Cerebellar nuclear complex (tissue), 1 donor: ENCODE results near the gene NRARP.

Experiments used
- DNase-seq, 2 experiments: peaks; one replicate each; lab custom pipeline; 2025; lab: John Stamatoyannopoulos, UW

NRARP gene

DNA sequence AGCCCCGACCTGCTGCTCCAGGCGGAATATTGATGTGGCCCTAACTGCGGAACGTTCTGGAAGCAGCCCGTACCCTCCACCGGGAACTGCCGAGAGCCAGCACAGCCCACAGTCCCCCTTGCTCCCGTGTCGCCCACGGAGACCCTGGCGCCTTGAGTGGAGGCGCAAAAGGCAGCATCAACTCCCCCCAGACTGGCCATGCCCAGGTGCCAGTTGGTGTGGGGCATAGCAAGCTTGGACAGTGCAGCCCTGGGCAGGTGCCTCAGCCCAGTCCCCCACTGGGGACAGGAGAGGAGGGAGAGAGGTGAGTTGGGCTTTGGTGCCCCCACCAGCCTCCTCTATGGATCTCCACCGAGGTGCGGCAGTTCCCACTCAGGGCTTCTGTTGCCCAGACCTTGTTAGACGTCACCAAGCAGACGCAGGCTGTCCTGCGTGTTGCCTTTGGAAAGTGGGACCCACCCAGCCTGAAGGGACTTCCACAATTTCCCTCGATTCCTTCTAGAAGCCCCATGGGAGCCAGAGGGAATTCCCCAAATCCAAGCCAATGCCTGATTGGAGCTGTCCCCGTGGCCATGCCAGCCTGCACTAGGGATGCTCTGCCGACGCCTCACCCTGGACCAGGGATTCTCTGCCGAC is 19.8 kb upstream of the NRARP start:
- no peak for DNase-seq

DNA sequence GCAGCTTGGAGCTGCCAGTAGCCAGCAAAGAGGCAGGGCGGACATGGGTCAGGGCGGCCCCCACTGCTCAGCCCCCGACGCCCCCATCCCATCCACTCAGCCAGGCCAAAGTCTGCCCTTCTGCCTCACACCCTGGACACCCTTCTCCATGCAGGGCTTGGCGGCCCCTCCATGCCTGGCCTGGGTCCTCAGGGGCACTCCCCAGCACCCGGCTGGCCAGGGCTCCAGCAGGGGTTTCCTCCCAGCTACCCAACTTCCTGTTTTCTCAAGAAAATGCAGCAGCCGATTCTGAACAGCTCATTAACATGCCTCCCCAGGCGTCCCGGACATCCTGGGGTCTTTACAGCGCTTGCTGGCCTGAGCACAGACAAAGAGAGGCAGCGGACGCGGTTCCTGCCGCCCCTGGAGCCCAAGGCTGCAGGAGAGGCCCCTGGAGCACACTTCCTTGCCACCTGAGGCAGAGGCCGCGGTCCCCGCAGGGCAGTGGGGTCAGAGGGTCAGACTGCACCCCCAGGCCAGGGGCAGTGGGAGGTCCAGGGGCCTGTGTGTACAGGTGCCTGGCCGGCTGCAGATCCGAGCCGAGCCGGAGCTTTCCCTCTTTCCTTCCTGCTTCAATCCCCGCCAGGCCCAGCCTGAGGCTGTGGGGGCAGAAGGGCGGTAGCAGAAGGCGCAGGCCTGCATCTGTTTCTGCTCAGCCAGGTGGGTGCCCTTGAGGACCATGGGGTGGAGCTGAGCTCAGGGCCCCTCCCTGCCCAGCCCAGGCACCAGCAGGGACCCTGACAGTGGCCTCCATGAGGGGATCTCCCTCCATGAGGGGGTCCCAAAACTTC is 18.7 kb upstream of the NRARP start:
- no peak for DNase-seq

DNA sequence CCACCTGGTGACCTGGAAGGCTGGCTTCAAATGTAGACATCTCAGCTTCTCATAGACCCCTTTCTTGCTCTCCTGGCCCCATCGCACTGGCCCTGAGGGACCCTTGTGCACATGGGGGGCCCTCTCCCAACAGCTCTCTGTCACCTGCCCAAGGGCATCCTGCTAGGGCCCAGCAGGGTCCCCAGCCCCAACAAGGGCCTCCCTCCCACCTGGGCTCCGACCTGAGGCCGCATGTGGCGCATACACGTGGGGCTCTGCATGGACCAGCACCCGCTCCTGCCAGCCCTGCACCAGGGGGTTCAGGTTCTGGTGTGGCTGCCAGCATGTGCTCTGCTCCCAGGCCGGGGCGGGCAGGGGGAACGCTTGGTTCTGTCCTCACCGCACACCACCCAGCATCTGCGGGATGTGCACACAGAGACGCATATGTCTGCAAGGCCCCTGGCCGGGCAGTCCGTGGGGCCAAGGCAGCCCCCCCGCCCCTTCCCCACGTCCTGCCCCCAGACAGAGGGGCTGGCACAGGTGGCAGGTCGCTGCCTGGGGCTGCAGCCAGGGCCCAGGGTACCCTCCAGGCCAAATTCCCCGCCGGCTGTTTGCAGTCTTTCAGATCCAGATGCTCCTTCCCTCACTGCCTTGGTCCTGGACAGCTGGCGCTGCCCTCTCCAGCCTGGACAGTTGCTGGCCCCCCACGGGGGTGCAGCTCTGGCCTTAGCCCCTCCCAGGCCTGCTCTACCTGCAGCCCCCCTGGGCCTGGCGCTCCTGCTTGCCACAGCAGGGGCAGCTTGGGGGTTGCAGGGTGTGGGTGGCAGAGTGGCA is 17.9 kb upstream of the NRARP start:
- DNase-seq, result no peak

DNA sequence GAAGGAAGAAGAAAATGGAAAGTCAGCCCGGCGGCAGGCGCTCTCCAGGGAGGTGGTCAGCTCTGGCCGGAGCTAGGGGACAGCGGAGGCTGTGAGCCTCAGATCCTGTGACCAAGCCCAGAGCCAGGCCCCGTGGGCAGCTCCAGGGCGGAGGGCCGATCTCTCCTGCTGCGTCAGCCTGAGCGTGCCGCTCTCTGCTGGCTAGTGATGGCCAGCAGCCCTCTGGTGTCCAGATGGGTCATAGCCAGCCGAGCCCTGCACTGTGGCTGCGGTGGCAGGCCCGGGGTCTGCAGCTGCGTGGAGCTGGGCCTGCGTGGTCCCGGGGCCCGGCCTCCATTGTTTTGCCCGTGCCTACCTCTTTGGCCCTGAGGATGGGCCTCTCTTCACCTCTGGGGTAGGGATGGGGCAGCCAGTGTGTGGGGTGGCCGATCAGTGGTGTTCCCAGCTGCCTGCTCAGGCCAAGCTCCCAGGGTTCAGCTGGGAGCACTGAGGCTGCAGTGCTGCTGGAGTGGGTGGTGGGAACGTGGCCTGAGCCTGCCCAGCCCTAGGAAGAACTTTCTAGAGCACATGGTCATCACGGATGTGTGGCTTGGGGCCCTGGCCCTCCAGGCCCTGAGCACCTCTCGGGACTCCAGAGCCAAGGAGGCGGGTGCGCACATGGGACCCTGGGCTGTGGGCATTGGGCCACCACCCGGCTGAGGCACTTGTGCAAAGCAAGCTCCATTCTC is 17.1 kb upstream of the NRARP start:
- DNase-seq, result no peak

DNA sequence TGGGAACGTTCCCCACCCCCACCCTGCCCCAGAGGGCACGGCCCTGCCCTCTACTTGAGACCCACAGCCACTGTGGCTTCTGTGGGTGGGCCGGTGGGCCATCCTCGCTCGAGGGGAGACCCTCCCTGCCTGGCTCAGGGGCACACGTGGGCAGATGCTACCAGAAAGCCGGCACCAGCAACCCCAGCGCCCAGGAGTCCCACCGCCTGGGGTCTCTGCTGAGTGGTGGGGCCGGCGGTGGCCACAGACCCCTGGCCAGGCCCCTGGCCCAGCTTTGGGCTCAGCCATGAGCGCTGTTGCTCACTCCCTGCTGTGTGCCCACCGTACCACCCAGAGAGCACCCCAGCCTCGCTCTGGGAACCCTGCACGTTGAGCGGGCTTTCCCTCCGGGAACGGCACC is 16.5 kb upstream of the NRARP start:
- no peak for DNase-seq

DNA sequence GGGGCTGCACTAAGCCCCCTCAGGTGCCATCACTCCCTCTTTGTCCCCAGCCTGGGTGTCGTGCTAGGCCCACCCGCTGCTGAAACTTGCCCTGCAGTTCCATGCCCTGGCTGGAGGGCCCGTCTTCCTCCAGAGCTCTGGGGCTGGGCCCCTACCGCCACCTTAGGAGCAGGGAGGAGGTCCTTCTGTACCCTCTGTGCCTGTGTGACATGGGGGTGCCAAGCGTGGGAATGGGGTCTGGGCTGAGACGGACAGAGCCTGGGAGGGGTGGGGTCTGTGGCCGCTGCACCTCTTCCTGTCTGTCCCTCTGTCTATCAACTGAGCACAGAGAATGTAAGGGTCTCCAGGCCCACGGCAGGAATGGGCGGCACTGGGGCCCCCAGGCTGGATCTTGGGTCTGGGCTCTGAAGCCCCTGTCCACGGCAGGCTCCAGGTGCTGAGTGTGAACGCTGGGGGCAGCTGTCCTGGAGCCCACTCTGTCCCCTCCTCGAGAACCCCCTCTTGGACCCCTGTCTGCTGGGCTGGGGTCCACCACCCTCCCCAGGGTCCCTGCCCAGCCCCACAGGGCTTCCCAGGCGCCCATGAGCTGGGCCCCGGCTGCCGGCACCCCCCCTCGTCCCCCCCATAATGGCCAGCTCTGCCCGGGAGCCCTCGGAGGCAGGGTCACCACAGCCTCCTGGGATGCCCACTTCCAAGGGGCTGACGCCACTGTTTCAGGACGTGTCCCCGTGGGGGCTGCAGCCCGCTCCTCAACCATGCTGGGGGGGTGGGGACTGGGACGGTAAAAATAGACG is 15.8 kb upstream of the NRARP start:
- no peak for DNase-seq

DNA sequence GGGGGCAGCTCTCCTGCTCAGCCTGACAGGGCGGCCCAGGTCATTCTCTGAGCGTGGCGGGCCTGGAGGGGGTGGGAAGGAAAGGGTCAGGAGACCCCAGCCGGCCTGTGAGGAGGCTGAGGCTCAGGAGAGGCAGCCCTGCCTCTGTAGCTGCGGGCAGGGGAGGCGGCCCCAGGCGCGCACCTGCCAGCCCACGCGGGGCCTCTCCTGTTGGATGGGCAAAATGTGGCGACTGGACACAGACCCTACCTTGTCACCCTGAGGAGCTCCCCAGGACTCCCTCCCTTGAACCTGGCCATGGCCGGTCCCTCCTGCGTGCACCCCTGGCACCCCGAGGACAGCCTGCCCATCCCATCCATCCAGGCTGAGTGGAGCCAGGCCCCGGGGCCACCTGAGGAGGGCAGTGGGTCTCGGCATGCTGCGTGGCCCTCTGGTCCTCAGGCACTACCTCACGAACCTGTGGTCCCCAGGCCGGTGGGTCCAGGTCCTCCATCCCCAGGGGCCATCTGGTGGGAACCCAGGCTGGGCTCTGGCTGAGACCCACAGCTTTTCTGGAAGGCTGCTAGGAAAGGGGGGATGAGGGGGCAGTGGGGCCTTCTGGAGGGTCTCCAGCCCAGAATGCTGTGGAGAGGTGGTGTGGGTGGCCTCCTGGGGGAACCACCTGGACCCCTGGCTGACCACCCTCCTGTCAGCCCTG is 15.1 kb upstream of the NRARP start:
- no peak for DNase-seq

DNA sequence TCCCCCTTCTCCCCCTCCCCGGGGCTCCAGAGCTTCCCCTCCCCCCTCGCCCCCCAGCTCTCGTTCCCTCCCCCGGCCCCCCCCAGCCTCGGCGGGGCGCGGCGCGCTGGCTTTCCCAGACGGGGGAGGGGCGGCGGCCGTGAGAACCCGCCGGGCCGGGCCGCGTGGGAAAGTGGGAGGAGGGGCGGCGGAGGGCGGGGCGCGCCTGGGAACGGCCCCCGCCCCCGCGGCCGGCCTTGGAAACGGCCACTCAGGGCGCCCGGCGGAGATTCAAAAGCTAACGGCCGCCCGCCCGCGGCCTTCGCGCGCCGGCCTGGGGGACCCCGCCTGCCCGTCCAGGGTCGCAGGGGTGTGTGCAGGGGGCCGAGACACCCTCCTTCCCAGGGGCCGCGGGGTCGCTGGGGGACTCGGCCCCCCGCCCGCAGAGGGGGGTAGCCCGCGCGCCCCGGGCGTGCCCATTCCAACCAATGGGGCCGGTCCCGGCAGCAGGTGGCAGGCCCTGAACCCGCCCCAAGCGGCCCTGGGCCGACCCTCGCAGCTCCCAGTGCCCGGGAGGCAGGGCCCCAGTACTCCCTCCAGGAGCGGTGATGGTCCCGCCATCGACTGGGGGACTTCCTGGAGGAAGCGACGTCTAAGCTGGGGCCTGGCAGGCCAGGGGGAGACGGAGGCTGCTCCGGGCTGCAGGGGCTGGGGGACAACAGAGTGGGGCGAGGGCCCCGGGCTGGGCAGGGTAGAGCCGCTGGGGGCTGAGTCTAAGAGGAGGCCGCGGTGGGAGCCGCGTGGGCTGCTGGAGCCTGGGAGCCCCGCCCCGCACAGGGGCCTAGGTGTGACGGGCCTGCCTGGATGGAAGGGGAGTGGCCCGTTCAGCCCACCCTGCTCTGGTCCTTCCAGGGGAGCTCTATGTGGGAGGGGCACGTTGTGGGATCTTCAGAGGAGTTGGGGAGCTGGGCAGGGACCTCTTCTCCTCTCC is 14.2 kb upstream of the NRARP start:
- no peak for DNase-seq

DNA sequence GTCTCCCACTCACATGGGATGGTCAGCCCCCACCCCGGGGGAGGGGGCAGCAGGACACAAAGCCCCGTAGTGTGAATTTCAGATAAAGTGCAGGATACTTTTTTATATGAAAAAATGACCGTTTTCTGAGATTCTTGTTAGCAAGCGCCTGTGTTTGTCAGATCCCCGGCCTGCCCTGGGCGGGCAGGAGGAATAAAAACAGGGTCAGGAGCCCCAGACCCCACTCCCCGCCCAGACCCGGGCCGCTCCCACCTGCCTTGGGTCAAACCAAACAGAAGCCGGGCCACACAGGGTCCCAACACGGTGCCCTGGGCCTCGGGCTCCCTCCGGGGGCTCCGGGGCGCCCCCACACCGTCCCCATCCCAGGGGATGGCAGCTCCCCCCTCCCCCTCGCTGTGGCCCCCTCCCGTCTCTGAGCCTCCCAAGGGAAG is 13.5 kb upstream of the NRARP start:
- no peak for DNase-seq

DNA sequence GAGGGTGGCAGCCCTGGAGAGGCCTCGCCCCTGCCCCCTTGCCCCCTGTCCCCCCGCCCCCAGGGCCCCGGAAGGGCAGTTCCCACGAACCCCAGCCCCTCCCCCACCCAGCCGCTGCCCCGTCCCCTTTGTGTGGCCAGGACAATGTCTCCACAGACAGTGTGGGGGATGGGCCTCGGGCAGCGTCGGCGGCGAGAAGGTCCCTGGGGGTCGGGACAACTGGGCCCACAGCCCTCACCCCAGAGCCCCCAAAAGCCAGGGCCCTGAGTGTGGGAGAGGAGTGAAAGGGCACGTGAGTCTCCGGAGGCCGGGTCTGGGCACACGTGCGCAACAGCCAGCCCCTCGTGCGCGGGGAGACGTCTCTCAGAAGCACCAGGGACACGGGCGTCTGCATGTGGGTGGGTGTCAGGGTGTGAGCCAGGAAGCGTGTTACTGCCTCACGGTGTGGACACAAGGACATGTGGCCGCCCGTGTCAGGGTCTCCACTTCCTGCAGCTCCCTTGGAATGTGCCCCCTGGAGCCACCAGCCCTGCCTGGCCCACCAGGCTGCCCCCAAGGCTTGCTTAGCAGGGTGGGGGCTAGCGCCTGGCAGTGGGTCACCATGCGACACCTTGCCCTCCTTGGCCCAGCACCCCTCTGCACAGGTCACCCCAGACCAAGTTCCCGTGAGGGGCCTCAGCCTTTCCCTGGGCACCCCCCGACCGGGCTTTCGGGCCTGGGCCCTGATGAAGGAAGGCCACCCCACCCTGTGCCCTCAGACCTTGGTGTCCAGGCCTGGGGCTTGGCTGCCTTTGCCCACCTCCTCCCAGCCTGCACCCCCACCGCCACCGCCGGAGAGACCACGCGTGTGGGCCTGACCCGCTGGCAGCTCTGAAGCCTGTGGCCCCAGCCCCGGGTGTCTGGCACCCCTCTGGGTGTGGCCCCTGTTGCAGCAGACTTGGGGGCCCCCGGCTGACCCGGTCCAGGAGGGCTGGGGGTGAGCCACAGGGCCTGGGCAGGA is 12.8 kb upstream of the NRARP start:
- no peak for DNase-seq

DNA sequence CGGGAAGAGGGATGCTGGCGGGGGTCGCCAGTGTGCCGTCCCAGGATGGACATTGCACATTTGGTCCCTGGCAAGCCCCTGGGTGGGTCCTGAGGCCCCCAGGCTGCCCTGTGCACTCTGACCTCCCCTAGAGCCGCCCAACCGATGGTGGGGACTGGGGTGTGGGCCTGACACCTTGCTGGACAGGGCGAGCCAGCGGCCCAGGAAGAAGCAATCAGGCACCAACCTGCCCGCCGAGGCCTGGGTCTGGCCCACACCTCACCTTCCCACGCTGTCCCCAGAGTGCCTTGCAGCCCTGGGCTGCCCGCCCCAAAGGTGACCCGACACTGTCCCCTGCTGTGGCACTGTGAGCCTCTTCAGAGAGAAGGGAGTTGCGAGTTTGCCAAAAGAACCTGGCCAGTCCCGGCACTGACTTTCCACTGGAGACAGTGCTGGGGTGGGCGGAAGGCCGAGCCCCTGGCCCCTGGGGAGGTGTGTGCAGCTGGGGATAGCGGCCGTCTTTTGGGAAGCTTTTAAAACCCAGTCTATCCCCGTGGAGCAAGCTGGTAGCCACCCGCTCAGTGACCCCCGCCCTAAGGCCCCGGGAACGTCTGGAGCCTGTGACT is 12.0 kb upstream of the NRARP start:
- no peak for DNase-seq

DNA sequence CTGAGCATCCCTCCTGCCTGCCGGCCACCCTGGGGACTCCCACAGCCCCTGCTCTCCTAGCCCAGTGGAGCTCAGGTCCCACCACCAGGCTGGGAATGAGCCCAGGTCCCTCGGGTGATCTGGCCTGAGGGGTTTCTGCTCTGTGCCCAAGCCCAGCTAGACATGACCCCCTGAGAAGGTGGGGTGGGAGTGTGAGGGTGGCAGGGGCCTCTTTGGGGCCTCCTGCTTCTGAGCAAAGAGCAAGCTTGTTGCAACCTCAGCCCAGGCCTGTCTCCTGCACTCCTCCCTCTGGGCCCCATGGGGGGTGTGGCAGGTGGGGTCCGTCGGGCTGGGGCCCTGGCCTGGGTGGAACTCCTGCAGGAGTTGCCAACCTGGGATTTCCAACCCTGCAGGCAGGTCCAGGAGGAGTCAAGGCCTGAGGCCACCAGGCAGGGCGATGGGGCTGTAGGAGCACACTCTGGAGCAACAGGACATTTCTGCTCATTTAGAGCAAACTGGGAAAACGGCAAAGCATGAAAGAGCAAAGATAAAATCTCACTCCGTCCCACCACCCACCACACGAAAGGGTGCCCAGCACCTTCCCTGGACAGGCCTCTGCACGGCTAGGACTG is 11.4 kb upstream of the NRARP start:
- DNase-seq, result no peak

DNA sequence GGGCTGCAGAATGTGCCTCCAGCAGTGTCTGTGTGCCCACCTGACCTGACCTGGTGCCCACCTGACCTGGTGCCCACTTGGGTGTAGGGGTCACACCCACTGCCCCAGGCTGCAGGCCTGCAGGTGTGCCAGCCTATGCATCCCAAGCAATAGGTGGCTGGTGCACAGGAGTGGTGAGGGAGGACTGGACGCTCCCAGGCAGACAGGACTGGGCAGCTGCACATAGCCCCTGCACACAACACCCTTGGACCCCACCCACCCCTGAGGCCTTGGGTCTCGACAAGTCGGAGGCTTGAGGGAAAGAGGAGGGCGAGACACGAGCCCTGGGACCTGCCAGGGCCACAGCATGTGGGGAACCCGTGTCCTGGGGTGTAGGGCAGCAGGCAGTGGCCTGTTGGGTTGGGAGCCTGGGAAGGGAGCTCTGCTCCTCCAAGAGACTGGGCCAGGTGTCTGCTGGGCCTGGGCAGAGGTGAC is 10.8 kb upstream of the NRARP start:
- DNase-seq, result no peak

DNA sequence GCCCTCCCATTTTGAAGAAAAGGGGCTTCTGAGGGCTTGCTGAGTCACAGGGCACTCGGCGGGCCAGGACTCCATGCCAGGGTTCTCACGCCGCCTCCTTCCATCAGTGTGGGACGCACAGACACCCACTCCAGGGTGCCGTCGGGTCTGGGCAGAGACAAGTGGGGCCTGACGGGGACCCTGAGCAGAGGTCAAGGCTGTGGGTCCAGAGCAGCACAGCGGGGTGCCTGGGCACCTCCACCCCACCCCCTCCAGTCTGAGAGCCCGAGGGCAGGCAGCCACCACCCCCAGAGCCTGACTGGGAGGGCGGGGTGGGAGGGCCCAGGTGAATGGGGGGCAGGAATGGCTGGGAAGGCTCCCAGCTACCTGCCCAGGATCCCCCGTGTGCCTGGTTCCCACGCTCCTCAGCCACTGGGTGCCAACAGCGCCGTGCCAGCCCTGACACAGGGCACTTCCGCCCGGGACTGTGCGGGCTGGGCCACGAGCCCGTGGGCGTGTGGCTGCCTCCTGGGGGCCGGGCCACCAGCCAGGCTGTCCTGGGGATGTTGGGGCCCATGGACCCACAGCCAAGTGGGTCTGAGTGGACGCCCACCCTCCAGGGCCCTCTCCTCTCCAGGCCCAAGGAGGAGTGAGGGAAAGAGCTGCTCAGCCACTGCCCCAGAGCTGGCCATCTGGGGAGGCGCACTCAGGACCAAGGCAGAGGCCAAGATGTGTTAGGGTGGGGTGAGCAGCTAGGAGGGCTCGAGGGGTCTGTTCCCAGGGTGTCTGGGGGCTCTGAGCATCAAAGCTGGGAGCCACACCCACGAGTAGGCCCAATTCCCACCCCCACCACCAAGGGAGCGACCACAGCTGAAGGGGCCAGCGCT is 10.1 kb upstream of the NRARP start:
- no peak for DNase-seq

DNA sequence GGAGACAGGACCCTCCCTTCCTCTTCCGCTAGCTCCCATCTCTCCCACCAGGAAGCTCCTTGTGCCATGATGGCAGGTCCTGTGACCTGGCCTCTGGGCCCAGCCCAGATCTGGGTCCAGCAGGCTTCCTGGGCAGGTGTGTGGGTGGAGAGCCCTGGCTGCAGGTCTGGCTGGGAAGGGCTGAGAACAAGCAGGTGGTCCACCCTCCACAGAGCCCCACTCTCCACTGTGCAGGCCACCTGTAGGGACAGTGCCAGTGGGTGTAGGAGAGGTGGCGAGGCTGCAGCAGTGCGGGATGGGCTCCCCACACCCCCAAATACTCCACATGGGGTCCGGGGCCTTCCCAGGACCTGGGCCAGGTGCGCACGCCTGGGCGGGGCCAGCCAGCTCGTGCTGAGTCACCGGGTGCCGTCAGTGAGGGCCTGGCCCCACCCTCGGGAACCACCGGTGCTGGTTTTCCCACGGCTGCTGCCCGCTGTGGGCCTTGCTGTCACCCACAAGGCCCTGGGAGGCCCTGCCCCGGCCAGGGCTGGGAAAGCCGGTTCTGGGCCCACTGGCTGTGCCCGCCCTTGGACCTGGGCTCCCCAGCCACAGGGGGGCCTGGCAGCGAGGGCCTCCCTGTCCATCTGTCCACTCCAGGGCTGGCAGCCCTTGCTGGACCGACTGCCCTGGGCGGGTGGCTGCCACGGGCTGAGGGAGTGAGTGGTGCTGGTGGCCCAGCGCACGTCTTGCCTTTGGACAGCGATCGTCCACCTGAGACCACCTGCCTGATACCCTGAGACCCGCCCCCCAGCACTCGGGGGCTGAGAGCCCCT is 9.3 kb upstream of the NRARP start:
- DNase-seq, result no peak
